T-helper 1 cell treated with Interleukin-12 subunit alpha and Interleukin-12 subunit beta and Interleukin-4 antibody, amounts not matched to agents 30 μg/mL and 1 μg/mL, for 36 hours (primary cell): ENCODE data around the gene CFAP74.

Experiments used
- H3K27ac Mint-ChIP-seq: one replicate; pipeline ENCODE4 v1.8.0; 2021; ENCODE audit warnings: mild to moderate bottlenecking, mixed read lengths
- H3K27me3 Mint-ChIP-seq: one replicate; pipeline ENCODE4 v1.8.0; 2021; ENCODE audit warnings: low read depth, mixed read lengths
- H3K36me3 Mint-ChIP-seq: one replicate; pipeline ENCODE4 v1.8.0; 2021; ENCODE audit warnings: low read depth, mixed read lengths
- H3K4me1 Mint-ChIP-seq: one replicate; pipeline ENCODE4 v1.8.0; 2021; ENCODE audit warnings: low read depth, mixed read lengths
- H3K4me3 Mint-ChIP-seq: one replicate; pipeline ENCODE4 v1.8.0; 2021; ENCODE audit warnings: mild to moderate bottlenecking, moderate library complexity, mixed read lengths
- H3K9me3 Mint-ChIP-seq: one replicate; pipeline ENCODE4 v1.8.0; 2021; ENCODE audit warnings: mixed read lengths

Gene CFAP74

GRCh38 chr1:1965546-1965945, 38.0 kb downstream of the CFAP74 start:
- Mint-ChIP-seq H3K27ac (no peak overlapping the region), H3K9me3 (peaks cover 4% of the 10 kb centered on the region), H3K4me3 (no peak overlapping the region), H3K36me3 (no peaks in the 10 kb centered on the region), H3K27me3 (peaks cover 11% of the 10 kb centered on the region), H3K4me1 (no peaks in the 10 kb centered on the region)

- Mint-ChIP-seq H3K27ac (no peak overlapping the region), H3K36me3 (no peaks in the 10 kb centered on the region), H3K4me3 (no peak overlapping the region), H3K27me3 (peaks cover 11% of the 10 kb centered on the region), H3K9me3 (peaks cover 4% of the 10 kb centered on the region), H3K4me1 (no peaks in the 10 kb centered on the region)
These were observed 38.8 kb downstream of the CFAP74 start for GRCh38 chr1:1964811-1965210.

GRCh38 chr1:1963570-1963969, 40.0 kb downstream of the CFAP74 start:
- Mint-ChIP-seq H3K27me3 (peaks cover 11% of the 10 kb centered on the region), H3K36me3 (no peaks in the 10 kb centered on the region), H3K9me3 (peaks cover 4% of the 10 kb centered on the region), H3K4me1 (no peaks in the 10 kb centered on the region), H3K4me3 (no peak overlapping the region), H3K27ac (no peak overlapping the region)

GRCh38 chr1:1962752-1963151, 40.8 kb downstream of the CFAP74 start:
- H3K4me1 Mint-ChIP-seq: no peaks in the 10 kb centered on the region
- no peak overlapping the region for H3K4me3 Mint-ChIP-seq
- H3K9me3 Mint-ChIP-seq: peaks cover 2% of the 10 kb centered on the region
- no peaks in the 10 kb centered on the region for H3K36me3 Mint-ChIP-seq
- H3K27ac Mint-ChIP-seq: no peak overlapping the region
- peaks cover 11% of the 10 kb centered on the region for H3K27me3 Mint-ChIP-seq

- Mint-ChIP-seq H3K9me3 (no peaks in the 10 kb centered on the region), H3K27me3 (peaks cover 11% of the 10 kb centered on the region), H3K4me1 (no peaks in the 10 kb centered on the region), H3K27ac (no peak overlapping the region), H3K36me3 (no peaks in the 10 kb centered on the region), H3K4me3 (no peak overlapping the region)
These were observed 42.9 kb downstream of the CFAP74 start for GRCh38 chr1:1960480-1961196.

- peaks cover 11% of the 10 kb centered on the region for H3K27me3 Mint-ChIP-seq
These were observed 43.6 kb downstream of the CFAP74 start for GRCh38 chr1:1959840-1960479.

GRCh38 chr1:1959459-1959839, 44.1 kb downstream of the CFAP74 start:
- Mint-ChIP-seq H3K9me3 (no peaks in the 10 kb centered on the region), H3K4me1 (no peaks in the 10 kb centered on the region), H3K4me3 (no peak overlapping the region), H3K27me3 (peaks cover 11% of the 10 kb centered on the region), H3K27ac (no peak overlapping the region), H3K36me3 (no peaks in the 10 kb centered on the region)

More at GRCh38 chr1:1959840-1960479, 43.6 kb downstream of the CFAP74 start:
- Mint-ChIP-seq H3K4me1 (no peaks in the 10 kb centered on the region), H3K4me3 (no peak overlapping the region), H3K36me3 (no peaks in the 10 kb centered on the region), H3K27ac (no peak overlapping the region), H3K9me3 (no peaks in the 10 kb centered on the region)

- no peaks in the 10 kb centered on the region for H3K4me1 Mint-ChIP-seq
- H3K4me3 Mint-ChIP-seq: no peak overlapping the region
- peaks cover 11% of the 10 kb centered on the region for H3K27me3 Mint-ChIP-seq
- no peaks in the 10 kb centered on the region for H3K9me3 Mint-ChIP-seq
- no peak overlapping the region for H3K27ac Mint-ChIP-seq
- H3K36me3 Mint-ChIP-seq: no peaks in the 10 kb centered on the region
These were observed 45.5 kb downstream of the CFAP74 start for GRCh38 chr1:1958071-1958541.

GRCh38 chr1:1957533-1957961, 46.0 kb downstream of the CFAP74 start:
- no peak overlapping the region for H3K27ac Mint-ChIP-seq
- no peak overlapping the region for H3K4me3 Mint-ChIP-seq
- no peaks in the 10 kb centered on the region for H3K4me1 Mint-ChIP-seq
- H3K9me3 Mint-ChIP-seq: no peaks in the 10 kb centered on the region
- H3K36me3 Mint-ChIP-seq: no peaks in the 10 kb centered on the region
- peaks cover 11% of the 10 kb centered on the region for H3K27me3 Mint-ChIP-seq

GRCh38 chr1:1956586-1957532, 46.7 kb downstream of the CFAP74 start:
- Mint-ChIP-seq H3K4me3 (no peak overlapping the region), H3K4me1 (no peaks in the 10 kb centered on the region), H3K36me3 (no peaks in the 10 kb centered on the region), H3K9me3 (no peaks in the 10 kb centered on the region), H3K27ac (no peak overlapping the region), H3K27me3 (peaks cover 11% of the 10 kb centered on the region)

GRCh38 chr1:1956101-1956500, 47.5 kb downstream of the CFAP74 start:
- no peaks in the 10 kb centered on the region for H3K4me1 Mint-ChIP-seq
- peaks cover 5% of the 10 kb centered on the region for H3K27me3 Mint-ChIP-seq
- no peak overlapping the region for H3K27ac Mint-ChIP-seq
- no peaks in the 10 kb centered on the region for H3K36me3 Mint-ChIP-seq
- H3K4me3 Mint-ChIP-seq: no peak overlapping the region
- H3K9me3 Mint-ChIP-seq: peaks cover 5% of the 10 kb centered on the region

GRCh38 chr1:1955621-1956094, 47.9 kb downstream of the CFAP74 start:
- no peaks in the 10 kb centered on the region for H3K36me3 Mint-ChIP-seq
- no peak overlapping the region for H3K4me3 Mint-ChIP-seq
- H3K27ac Mint-ChIP-seq: no peak overlapping the region
- H3K27me3 Mint-ChIP-seq: peaks cover under 1% of the 10 kb centered on the region
- peaks cover 9% of the 10 kb centered on the region for H3K9me3 Mint-ChIP-seq
- no peaks in the 10 kb centered on the region for H3K4me1 Mint-ChIP-seq

- Mint-ChIP-seq H3K4me1 (no peaks in the 10 kb centered on the region), H3K4me3 (no peak overlapping the region), H3K9me3 (peaks cover 13% of the 10 kb centered on the region), H3K27ac (no peak overlapping the region), H3K36me3 (no peaks in the 10 kb centered on the region), H3K27me3 (no peaks in the 10 kb centered on the region)
These were observed 48.6 kb downstream of the CFAP74 start for GRCh38 chr1:1954831-1955441.

GRCh38 chr1:1954015-1954414, 49.6 kb downstream of the CFAP74 start:
- H3K27ac Mint-ChIP-seq: no peak overlapping the region
- peaks cover 17% of the 10 kb centered on the region for H3K9me3 Mint-ChIP-seq
- no peaks in the 10 kb centered on the region for H3K4me1 Mint-ChIP-seq
- no peak overlapping the region for H3K4me3 Mint-ChIP-seq
- H3K36me3 Mint-ChIP-seq: no peaks in the 10 kb centered on the region
- H3K27me3 Mint-ChIP-seq: no peaks in the 10 kb centered on the region
